Measurements from ENCODE around the gene TBC1D9. TPM values are rescaled to one million over a fixed set of nuclear protein-coding genes. Genes with fewer than 3 reads are reported as not detected.

The TBC1D9 gene
- total RNA-seq: 15.9 and 16.1 TPM in 2 replicates
- long read RNA-seq, partial matches to known transcripts: 6 of 7 reads
- long read RNA-seq, other reads (novel, unspliced or antisense): 1 of 7 reads

DNA sequence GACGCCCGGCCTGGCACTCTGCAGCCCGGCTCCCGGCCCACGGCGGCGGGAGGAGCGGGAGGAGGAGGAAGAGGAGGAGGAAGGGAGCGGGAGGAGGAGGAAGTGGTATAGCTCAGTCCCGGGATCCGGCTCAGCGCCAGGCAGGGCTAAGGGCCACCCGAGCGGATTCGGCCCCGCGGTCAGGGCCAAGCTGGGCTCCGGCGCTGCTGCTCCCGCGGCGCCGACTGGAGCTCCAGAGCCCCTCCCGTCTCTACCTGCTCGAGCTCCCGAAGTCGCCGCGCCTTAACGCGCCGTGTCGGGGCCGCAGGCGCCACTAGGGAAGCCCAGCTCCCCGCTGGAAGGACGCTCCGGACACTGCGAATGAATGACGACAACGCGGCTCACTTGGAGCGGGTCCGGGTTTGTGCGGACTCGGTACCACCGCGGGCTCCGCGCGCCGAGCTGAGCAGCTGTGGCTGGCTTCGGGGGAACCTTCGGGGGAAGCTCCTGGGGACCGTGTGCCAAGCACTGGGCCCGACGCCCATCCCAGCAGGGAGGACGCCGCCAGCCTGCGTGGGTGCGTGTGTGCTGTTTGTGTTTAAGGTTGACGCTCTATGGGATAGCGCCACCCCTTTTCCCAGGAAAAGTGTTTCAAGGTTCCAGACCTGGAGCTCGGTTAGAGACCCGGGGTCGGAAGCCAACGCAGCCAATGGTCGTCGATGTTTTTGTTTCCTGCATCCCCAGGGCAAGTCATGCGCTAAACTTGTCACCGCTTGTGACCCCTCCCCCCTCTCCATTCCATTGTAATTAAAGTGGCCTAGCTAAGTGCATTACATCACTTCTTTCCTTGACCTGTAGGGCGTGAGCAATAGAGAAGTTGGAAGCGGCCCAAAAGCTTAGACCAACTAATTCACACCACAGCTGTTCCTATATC is at the start of gene TBC1D9:
Gene TBC1D9, minus strand, starts transcription at position 67 of the 913 bp plus-strand sequence. CDS start 340 bp downstream, outside the sequence.
- TF ChIP-seq, protein P1, sequence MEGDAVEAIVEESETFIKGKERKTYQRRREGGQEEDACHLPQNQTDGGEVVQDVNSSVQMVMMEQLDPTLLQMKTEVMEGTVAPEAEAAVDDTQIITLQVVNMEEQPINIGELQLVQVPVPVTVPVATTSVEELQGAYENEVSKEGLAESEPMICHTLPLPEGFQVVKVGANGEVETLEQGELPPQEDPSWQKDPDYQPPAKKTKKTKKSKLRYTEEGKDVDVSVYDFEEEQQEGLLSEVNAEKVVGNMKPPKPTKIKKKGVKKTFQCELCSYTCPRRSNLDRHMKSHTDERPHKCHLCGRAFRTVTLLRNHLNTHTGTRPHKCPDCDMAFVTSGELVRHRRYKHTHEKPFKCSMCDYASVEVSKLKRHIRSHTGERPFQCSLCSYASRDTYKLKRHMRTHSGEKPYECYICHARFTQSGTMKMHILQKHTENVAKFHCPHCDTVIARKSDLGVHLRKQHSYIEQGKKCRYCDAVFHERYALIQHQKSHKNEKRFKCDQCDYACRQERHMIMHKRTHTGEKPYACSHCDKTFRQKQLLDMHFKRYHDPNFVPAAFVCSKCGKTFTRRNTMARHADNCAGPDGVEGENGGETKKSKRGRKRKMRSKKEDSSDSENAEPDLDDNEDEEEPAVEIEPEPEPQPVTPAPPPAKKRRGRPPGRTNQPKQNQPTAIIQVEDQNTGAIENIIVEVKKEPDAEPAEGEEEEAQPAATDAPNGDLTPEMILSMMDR (conservative IDR thresholded peaks at IDR 0.05): peak; percentile 32
- DNase-seq (ENCODE audit: low read depth, low spot score): peak; percentile 61
- Mint-ChIP-seq H3K4me3 (peak within 1 kb of the TSS; percentile 93), H3K27me3 (ENCODE audit: low read depth) (peaks cover 2% of the 10 kb centered on the region), H3K27ac (ENCODE audit: unreplicated experiment) (peak within 1 kb of the TSS; percentile 89), H3K36me3 (ENCODE audit: low read depth) (peaks cover 11% of the 10 kb centered on the region), H3K4me1 (peaks cover 31% of the 10 kb centered on the region), H3K9me3 (no peaks in the 10 kb centered on the region)

DNA sequence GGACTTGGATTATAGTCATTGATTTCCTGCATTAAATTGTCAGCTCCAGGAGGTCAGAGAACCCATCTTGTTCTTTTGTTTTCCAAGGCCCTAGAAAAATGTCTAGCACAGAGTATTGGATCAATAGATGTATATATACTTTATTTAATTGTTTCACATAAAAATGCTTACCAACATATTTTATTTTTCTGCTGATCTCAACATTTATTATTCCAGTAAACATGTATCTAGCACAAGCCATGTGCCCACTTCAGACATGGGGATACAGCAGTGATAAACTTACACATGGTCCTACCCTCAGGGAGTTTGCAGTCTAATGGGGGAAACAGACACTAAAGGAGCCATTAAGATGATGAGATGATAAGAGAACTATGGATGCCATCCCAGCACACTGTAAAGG is 49.1 kb upstream of the TBC1D9 start:
- no peak for DNase-seq (ENCODE audit: low read depth, low spot score)
- peak overlapping the region; percentile 86 for H3K27ac Mint-ChIP-seq (ENCODE audit: unreplicated experiment)
- peaks cover 5% of the 10 kb centered on the region for H3K27me3 Mint-ChIP-seq (ENCODE audit: low read depth)
- TF ChIP-seq, protein P1 (conservative IDR thresholded peaks at IDR 0.05): no peak
- no peaks in the 10 kb centered on the region for H3K36me3 Mint-ChIP-seq (ENCODE audit: low read depth)
- H3K4me3 Mint-ChIP-seq: no peak overlapping the region
- H3K4me1 Mint-ChIP-seq: no peaks in the 10 kb centered on the region
- no peaks in the 10 kb centered on the region for H3K9me3 Mint-ChIP-seq

DNA sequence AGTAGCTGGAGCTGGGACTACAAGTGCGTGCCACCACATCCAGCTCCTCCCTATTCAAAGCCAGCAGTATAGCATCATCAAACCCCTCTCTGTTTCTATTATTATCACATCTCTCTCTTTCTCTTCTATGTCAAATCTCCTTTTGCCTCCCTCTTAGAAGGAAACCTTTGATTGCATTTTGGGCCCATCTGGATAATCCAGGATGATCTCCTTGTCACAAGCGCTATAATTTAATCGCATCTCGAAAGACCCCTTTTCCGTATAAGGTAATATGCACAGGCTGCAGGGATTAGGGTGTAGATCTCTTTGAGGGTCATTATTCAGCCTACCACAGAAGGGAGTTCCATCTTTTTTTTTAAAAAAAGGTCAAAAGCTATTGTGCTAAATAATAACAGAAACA is 46.4 kb upstream of the TBC1D9 start:
- no peak for DNase-seq (ENCODE audit: low read depth, low spot score)
- TF ChIP-seq, protein P1 (conservative IDR thresholded peaks at IDR 0.05): no peak
- Mint-ChIP-seq H3K9me3 (no peaks in the 10 kb centered on the region), H3K4me1 (no peaks in the 10 kb centered on the region), H3K4me3 (no peak overlapping the region), H3K27ac (ENCODE audit: unreplicated experiment) (no peak overlapping the region), H3K27me3 (ENCODE audit: low read depth) (peaks cover 5% of the 10 kb centered on the region), H3K36me3 (ENCODE audit: low read depth) (no peaks in the 10 kb centered on the region)

DNA sequence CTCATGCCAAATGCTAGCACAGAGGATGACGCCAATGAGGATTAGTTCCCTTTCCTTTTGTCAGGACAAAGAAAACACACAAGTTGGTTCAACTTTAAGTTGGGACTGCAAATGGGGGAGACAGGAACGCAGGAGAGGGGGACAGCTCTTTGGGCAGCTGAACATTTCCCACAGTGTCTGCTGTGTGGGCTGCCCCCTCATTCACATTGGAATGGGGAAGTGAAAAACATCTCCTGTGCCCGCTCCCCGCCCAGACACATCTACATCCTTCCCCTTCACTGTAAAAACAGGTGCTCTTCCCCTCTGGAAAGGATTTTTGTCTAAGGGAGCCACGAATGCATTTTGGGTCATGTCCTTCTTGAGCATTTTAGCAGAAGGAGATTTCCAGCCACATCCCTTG is 44.5 kb upstream of the TBC1D9 start:
- Mint-ChIP-seq H3K27ac (ENCODE audit: unreplicated experiment) (no peak overlapping the region), H3K9me3 (no peaks in the 10 kb centered on the region), H3K4me3 (no peak overlapping the region), H3K4me1 (no peaks in the 10 kb centered on the region), H3K27me3 (ENCODE audit: low read depth) (no peaks in the 10 kb centered on the region), H3K36me3 (ENCODE audit: low read depth) (no peaks in the 10 kb centered on the region)
- no peak for DNase-seq (ENCODE audit: low read depth, low spot score)
- TF ChIP-seq, protein P1 (conservative IDR thresholded peaks at IDR 0.05): no peak

DNA sequence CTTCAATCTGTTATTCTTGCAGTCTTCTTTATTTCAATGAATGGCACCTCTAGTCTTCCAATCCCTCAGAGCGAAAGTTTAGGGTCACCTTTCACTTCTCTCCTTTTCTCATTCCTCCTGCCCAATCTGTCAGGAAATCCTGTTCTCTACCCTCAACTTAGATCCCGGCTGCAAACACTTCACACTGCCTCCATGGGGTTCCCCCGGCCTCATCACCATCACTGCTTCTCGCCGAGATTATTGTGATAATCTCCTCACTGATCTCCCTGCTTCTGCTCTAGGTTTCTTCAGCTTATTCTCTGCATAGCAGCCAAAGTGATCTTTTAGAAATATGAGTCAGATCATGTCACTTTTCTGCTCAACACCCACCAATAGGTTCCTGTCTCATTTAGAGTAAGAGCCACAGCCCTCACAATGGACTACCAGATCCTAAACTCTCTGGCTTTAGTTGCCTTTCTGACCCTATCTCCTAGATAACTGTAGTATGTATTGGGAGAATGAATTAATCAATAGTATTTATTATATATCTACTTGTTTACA is 43.6 kb upstream of the TBC1D9 start:
- H3K36me3 Mint-ChIP-seq (ENCODE audit: low read depth): no peaks in the 10 kb centered on the region
- H3K4me1 Mint-ChIP-seq: no peaks in the 10 kb centered on the region
- TF ChIP-seq, protein P1 (conservative IDR thresholded peaks at IDR 0.05): no peak
- no peak for DNase-seq (ENCODE audit: low read depth, low spot score)
- no peak overlapping the region for H3K4me3 Mint-ChIP-seq
- no peaks in the 10 kb centered on the region for H3K27me3 Mint-ChIP-seq (ENCODE audit: low read depth)
- H3K27ac Mint-ChIP-seq (ENCODE audit: unreplicated experiment): no peak overlapping the region
- no peaks in the 10 kb centered on the region for H3K9me3 Mint-ChIP-seq

Data from neural crest cell (in vitro differentiated cells).